PC-9 (cell line): ENCODE results near the gene ZC2HC1B.

ENCODE experiments used
- EZH2 ChIP-seq: fragments of 200-600 bp; sonication (generic); IDR thresholded peaks from 2 replicates; pipeline ENCODE4 v1.8.0; 2017; ENCODE audit warnings: antibody characterized with exemption, low read depth
- TF ChIP-seq, protein P1 (sequence below): fragments of 200-600 bp; sonication (generic); conservative IDR thresholded peaks from 2 replicates; pipeline ENCODE4 v1.6.1; 2017; ENCODE audit warnings: mixed run types, antibody characterized with exemption, mild to moderate bottlenecking, moderate library complexity

DNA sequence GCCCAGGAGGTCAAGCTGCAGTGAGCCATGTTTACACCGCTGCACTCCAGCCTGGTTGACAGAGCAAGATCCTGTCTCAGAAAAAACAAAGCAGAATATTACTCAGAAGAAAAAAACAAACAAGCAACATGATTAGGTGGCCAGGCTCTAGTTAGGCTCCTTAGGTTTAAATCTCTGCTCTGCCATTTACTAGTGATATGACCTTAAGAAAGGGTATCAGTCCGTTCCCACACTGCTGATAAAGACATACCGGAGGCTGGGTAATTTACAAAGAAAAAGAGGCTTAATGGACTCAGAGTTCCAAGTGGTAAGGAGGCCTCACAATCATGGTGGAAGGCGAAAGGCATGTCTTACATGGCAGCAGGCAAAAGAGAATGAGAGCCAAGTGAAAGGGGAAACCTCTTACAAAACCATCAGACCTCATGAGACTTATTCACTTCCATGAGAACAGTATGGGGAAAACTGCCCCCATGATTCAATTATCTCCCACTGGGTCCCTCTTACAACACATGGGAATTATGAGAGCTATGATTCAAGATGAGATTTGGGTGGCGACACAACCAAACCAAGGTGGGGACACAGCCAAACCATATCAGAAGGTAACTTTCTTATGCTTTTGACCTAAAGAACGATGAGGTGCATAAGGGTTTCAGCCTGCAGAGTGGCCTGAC is 23.5 kb upstream of the ZC2HC1B start:
- TF ChIP-seq, protein P1, sequence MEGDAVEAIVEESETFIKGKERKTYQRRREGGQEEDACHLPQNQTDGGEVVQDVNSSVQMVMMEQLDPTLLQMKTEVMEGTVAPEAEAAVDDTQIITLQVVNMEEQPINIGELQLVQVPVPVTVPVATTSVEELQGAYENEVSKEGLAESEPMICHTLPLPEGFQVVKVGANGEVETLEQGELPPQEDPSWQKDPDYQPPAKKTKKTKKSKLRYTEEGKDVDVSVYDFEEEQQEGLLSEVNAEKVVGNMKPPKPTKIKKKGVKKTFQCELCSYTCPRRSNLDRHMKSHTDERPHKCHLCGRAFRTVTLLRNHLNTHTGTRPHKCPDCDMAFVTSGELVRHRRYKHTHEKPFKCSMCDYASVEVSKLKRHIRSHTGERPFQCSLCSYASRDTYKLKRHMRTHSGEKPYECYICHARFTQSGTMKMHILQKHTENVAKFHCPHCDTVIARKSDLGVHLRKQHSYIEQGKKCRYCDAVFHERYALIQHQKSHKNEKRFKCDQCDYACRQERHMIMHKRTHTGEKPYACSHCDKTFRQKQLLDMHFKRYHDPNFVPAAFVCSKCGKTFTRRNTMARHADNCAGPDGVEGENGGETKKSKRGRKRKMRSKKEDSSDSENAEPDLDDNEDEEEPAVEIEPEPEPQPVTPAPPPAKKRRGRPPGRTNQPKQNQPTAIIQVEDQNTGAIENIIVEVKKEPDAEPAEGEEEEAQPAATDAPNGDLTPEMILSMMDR = no peak
- TF ChIP-seq EZH2 = no peak
